Osteoblast (primary cell): ENCODE measurements around the gene CPNE7. TPM values are rescaled to one million over a fixed set of nuclear protein-coding genes. Genes with fewer than 3 reads are reported as not detected.

Experiments
- DNase-seq: peaks from one replicate; pipeline ENCODE4 v3.0.0; 2011; ENCODE audit warnings: low spot score, mixed read lengths; ENCODE audit not compliant: insufficient read length; ENCODE audit errors: missing footprints
- H2AFZ ChIP-seq: 2 replicates; pipeline ENCODE4 v1.6.0; 2011; ENCODE audit warnings: mild to moderate bottlenecking, low read length
- H3K27ac ChIP-seq: 2 replicates; pipeline ENCODE4 v1.5.1; 2011; ENCODE audit warnings: mild to moderate bottlenecking, low read depth, low read length, moderate library complexity
- H3K27me3 ChIP-seq: 2 replicates; pipeline ENCODE4 v1.6.0; 2012; ENCODE audit warnings: mild to moderate bottlenecking, control low read depth, inconsistent platforms, low read length, moderate library complexity; ENCODE audit not compliant: insufficient read depth
- H3K36me3 ChIP-seq: 2 replicates; pipeline ENCODE4 v1.5.1; 2011; ENCODE audit warnings: mild to moderate bottlenecking, low read length, control low read depth, moderate library complexity; ENCODE audit not compliant: insufficient read depth
- H3K4me1 ChIP-seq: 2 replicates; pipeline ENCODE4 v1.5.1; 2011; ENCODE audit warnings: mild to moderate bottlenecking, low read length, control low read depth, moderate library complexity; ENCODE audit not compliant: insufficient read depth
- H3K4me2 ChIP-seq: 2 replicates; pipeline ENCODE4 v1.6.0; 2011; ENCODE audit warnings: mild to moderate bottlenecking, low read length; ENCODE audit not compliant: insufficient read depth
- H3K4me3 ChIP-seq: fragments of 200-600 bp; sonication (generic); 3 replicates; pipeline ENCODE4 v1.5.1; 2012; ENCODE audit warnings: mild to moderate bottlenecking, low read length, inconsistent platforms; ENCODE audit not compliant: insufficient read depth
- H3K79me2 ChIP-seq: 2 replicates; pipeline ENCODE4 v1.6.0; 2012; ENCODE audit warnings: mild to moderate bottlenecking, low read length, control low read depth, inconsistent platforms; ENCODE audit not compliant: insufficient read depth
- H3K9me3 ChIP-seq: 2 replicates; pipeline ENCODE4 v1.5.1; 2011; ENCODE audit warnings: low read depth, low read length, control low read depth
- H4K20me1 ChIP-seq: 2 replicates; pipeline ENCODE4 v1.6.0; 2012; ENCODE audit warnings: mild to moderate bottlenecking, low read length, control low read depth; ENCODE audit not compliant: insufficient read depth
- total RNA-seq: library from RNA; depleted of rRNA; stranded (reverse); fragments of >200 nt; gene quantifications from 2 replicates; pipeline ENCODE4 v1.2.3, GENCODE V29; 2012
- TF ChIP-seq, protein P1 (sequence below): IDR thresholded peaks from 2 replicates; pipeline ENCODE4 v1.5.1; 2011; ENCODE audit warnings: mild to moderate bottlenecking, low read depth, low read length, moderate library complexity; ENCODE audit errors: extremely low read depth

CPNE7 gene
- total RNA-seq, 1 donor = 7.2 TPM

DNA sequence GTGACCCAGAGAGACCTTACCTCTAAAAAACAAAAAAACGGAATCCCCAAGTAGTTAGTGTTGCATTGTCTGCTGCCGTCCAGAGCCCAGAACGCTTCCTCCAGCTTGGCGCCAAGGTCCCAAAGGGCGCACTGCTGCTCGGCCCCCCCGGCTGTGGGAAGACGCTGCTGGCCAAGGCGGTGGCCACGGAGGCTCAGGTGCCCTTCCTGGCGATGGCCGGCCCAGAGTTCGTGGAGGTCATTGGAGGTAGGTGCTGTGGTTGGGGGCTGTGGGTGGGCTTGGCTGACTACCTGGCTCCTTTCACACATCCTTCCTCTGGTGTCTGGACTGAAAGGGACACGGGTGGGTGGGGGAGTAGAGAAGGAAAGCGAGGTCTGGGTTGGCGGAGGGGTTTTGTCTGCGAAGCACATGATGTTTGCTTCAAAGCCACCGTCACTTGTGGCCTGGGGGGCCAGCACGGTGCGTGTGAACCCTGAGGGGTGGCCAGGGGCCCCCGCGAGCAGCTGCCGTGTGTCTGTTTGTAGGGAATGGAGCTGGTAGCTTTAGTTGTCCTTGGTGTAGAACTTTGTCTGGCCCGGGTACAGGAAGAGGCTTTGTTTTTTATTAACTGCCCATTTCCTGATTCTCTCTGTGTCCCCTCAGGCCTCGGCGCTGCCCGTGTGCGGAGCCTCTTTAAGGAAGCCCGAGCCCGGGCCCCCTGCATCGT is 43.6 kb upstream of the CPNE7 start:
- peaks cover 21% of the 10 kb centered on the region for H4K20me1 ChIP-seq
- no peak overlapping the region for H3K4me2 ChIP-seq
- H3K79me2 ChIP-seq = peaks cover 24% of the 10 kb centered on the region
- H3K27me3 ChIP-seq = no peaks in the 10 kb centered on the region
- no peaks in the 10 kb centered on the region for H3K9me3 ChIP-seq
- H3K27ac ChIP-seq = no peak overlapping the region
- no peak overlapping the region for H3K4me3 ChIP-seq
- TF ChIP-seq, protein P1, sequence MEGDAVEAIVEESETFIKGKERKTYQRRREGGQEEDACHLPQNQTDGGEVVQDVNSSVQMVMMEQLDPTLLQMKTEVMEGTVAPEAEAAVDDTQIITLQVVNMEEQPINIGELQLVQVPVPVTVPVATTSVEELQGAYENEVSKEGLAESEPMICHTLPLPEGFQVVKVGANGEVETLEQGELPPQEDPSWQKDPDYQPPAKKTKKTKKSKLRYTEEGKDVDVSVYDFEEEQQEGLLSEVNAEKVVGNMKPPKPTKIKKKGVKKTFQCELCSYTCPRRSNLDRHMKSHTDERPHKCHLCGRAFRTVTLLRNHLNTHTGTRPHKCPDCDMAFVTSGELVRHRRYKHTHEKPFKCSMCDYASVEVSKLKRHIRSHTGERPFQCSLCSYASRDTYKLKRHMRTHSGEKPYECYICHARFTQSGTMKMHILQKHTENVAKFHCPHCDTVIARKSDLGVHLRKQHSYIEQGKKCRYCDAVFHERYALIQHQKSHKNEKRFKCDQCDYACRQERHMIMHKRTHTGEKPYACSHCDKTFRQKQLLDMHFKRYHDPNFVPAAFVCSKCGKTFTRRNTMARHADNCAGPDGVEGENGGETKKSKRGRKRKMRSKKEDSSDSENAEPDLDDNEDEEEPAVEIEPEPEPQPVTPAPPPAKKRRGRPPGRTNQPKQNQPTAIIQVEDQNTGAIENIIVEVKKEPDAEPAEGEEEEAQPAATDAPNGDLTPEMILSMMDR = no peak
- peaks cover 74% of the 10 kb centered on the region for H3K36me3 ChIP-seq
- H3K4me1 ChIP-seq = no peaks in the 10 kb centered on the region
- DNase-seq = peak; percentile 70
- H2AFZ ChIP-seq = no peak overlapping the region

DNA sequence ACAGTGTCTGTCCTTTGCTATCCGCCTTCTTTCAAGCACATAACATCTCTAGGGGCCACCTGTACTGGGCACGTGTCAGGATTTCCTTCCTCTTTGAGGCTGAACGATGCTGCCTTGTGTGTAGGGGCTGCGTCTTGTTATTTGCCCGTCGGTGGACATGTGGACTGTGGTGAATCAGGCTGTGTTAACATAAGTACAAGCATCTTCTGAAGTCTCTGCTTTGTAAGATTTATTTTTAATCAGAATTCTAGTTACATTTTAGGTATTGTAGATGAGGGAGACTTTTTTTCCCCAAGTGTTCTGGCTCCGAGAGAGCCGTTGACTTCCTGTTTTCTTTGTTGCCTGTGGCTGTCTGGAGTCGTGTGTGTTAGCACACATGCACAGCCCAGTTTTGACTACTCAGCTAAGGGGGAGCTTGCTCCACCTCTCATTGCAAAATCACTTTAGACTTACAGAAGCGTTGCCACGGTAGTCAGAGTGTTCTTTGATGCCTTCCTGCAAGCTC is 41.3 kb upstream of the CPNE7 start:
- Histone ChIP-seq H3K27ac (no peak overlapping the region), H3K27me3 (no peaks in the 10 kb centered on the region), H3K4me1 (no peaks in the 10 kb centered on the region), H3K4me3 (no peak overlapping the region), H3K4me2 (no peak overlapping the region), H3K79me2 (peaks cover 34% of the 10 kb centered on the region), H2AFZ (no peak overlapping the region), H3K36me3 (peaks cover 76% of the 10 kb centered on the region), H4K20me1 (peaks cover 24% of the 10 kb centered on the region), H3K9me3 (no peaks in the 10 kb centered on the region)
- TF ChIP-seq, protein P1 = no peak
- DNase-seq = peak; percentile 78

GRCh38 chr16:89536371-89536770 is 39.2 kb upstream of the CPNE7 start:
- TF ChIP-seq, protein P1 = no peak
- no peak overlapping the region for H2AFZ ChIP-seq
- H3K4me3 ChIP-seq = no peak overlapping the region
- H4K20me1 ChIP-seq = peaks cover 24% of the 10 kb centered on the region
- no peaks in the 10 kb centered on the region for H3K4me1 ChIP-seq
- peaks cover 34% of the 10 kb centered on the region for H3K79me2 ChIP-seq
- DNase-seq = peak; percentile 10
- H3K36me3 ChIP-seq = peaks cover 73% of the 10 kb centered on the region
- no peak overlapping the region for H3K4me2 ChIP-seq
- H3K27me3 ChIP-seq = no peaks in the 10 kb centered on the region
- no peak overlapping the region for H3K27ac ChIP-seq
- H3K9me3 ChIP-seq = no peaks in the 10 kb centered on the region

- Histone ChIP-seq H4K20me1 (peaks cover 24% of the 10 kb centered on the region), H3K27ac (no peak overlapping the region), H3K27me3 (no peaks in the 10 kb centered on the region), H3K36me3 (peaks cover 74% of the 10 kb centered on the region), H2AFZ (no peak overlapping the region), H3K4me2 (no peak overlapping the region), H3K79me2 (peaks cover 34% of the 10 kb centered on the region), H3K4me1 (no peaks in the 10 kb centered on the region), H3K4me3 (no peak overlapping the region), H3K9me3 (no peaks in the 10 kb centered on the region)
- peak; percentile 62 for DNase-seq
- TF ChIP-seq, protein P1 = no peak
Observed at GRCh38 chr16:89536886-89537548, 38.5 kb upstream of the CPNE7 start.
